ENCODE measurements around the gene PTEN. TPM values are rescaled to one million over a fixed set of nuclear protein-coding genes. Genes with fewer than 3 reads are reported as not detected.
"Not testable (repeated sequence)": the region's sequence is repeated elsewhere in the genome, so short reads cannot be mapped to it uniquely, and the experiment has no call there.

Gene PTEN
- polyA plus RNA-seq, 10 donors = 40.3 to 59.1 (median 52.0) TPM

- DNase-seq = no peak
Measured at GRCh38 chr10:87844837-87845623, 18.4 kb upstream of the PTEN start.

GRCh38 chr10:87845624-87845998, 17.8 kb upstream of the PTEN start:
- DNase-seq = no peak

GRCh38 chr10:87846023-87846422, 17.4 kb upstream of the PTEN start:
- DNase-seq = no peak

GRCh38 chr10:87846711-87847110, 16.7 kb upstream of the PTEN start:
- DNase-seq = not testable (repeated sequence)

- DNase-seq = no peak
Measured at GRCh38 chr10:87847550-87847949, 15.9 kb upstream of the PTEN start.

GRCh38 chr10:87849001-87849400, 14.4 kb upstream of the PTEN start:
- DNase-seq = no peak

GRCh38 chr10:87850742-87851205, 12.7 kb upstream of the PTEN start:
- peak in 2 of 3 donors; percentile 51 to 72 for DNase-seq

GRCh38 chr10:87852089-87852488, 11.3 kb upstream of the PTEN start:
- no peak for DNase-seq

GRCh38 chr10:87855247-87855646, 8.2 kb upstream of the PTEN start:
- DNase-seq = not testable (repeated sequence)

GRCh38 chr10:87855665-87856064, 7.8 kb upstream of the PTEN start:
- not testable (repeated sequence) for DNase-seq

GRCh38 chr10:87860156-87860795, 3.1 kb upstream of the PTEN start:
- DNase-seq = peak in 2 of 3 donors; percentile 60 to 65

- no peak for DNase-seq
Measured at GRCh38 chr10:87860816-87861403, 2.5 kb upstream of the PTEN start.

- DNase-seq = peak in 2 of 3 donors; percentile 50 to 56
Measured at GRCh38 chr10:87861566-87861952, 1.9 kb upstream of the PTEN start.

GRCh38 chr10:87861953-87862678, 1.3 kb upstream of the PTEN start:
- DNase-seq = peak; percentile 97 to 98 (median 98)

- no peak for DNase-seq
Measured at GRCh38 chr10:87862679-87863052, 759 bp upstream of the PTEN start.

- DNase-seq = peak in 1 of 3 donors; percentile 79
Measured at GRCh38 chr10:87863951-87864495, 598 bp downstream of the PTEN start.

- peak in 1 of 3 donors; percentile 73 for DNase-seq
Measured at GRCh38 chr10:87864496-87865059, 1.2 kb downstream of the PTEN start.

- peak in 1 of 3 donors; percentile 56 for DNase-seq
Measured at GRCh38 chr10:87865241-87865881, 1.9 kb downstream of the PTEN start.

GRCh38 chr10:87866412-87866974, 3.1 kb downstream of the PTEN start:
- DNase-seq = peak in 1 of 3 donors; percentile 30

- DNase-seq = peak in 1 of 3 donors; percentile 16
Measured at GRCh38 chr10:87867453-87867852, 4.0 kb downstream of the PTEN start.

GRCh38 chr10:87868277-87868676, 4.9 kb downstream of the PTEN start:
- no peak for DNase-seq
